Neural cell (in vitro differentiated cells): ENCODE data around the gene SAMD7.

Source experiments
- EP300 ChIP-seq: fragments of 450-650 bp; conservative IDR thresholded peaks from 2 replicates; pipeline ENCODE4 v1.6.1; 2014; ENCODE audit warnings: antibody characterized with exemption, mild to moderate bottlenecking, moderate library complexity; ENCODE audit not compliant: poor library complexity, severe bottlenecking
- EZH2 ChIP-seq: fragments of 200-600, 300-800 bp; shearing (Covaris generic), sonication (generic); IDR thresholded peaks from 2 replicates; pipeline ENCODE4 v1.6.1; 2014; ENCODE audit warnings: antibody characterized with exemption, low read length, borderline replicate concordance, mild to moderate bottlenecking; ENCODE audit not compliant: insufficient read depth, poor library complexity, severe bottlenecking
- MXI1 ChIP-seq: fragments of 450-650 bp; conservative IDR thresholded peaks from 2 replicates; pipeline ENCODE4 v1.6.1; 2014; ENCODE audit warnings: antibody characterized with exemption, mild to moderate bottlenecking; ENCODE audit not compliant: poor library complexity, severe bottlenecking
- POLR2AphosphoS5 ChIP-seq: IDR thresholded peaks from 2 replicates; pipeline ENCODE4 v1.6.1; 2012
- RAD21 ChIP-seq: fragments of 450-650 bp; conservative IDR thresholded peaks from 2 replicates; pipeline ENCODE4 v1.6.1; 2014; ENCODE audit warnings: antibody characterized with exemption, mild to moderate bottlenecking, moderate library complexity
- SMC3 ChIP-seq: fragments of 450-650 bp; conservative IDR thresholded peaks from 2 replicates; pipeline ENCODE4 v1.6.1; 2014; ENCODE audit warnings: antibody characterized with exemption, mild to moderate bottlenecking, moderate library complexity; ENCODE audit not compliant: poor library complexity
- TAF1 ChIP-seq: IDR thresholded peaks from 2 replicates; pipeline ENCODE4 v1.6.1; 2012; ENCODE audit warnings: low read depth
- TF ChIP-seq, protein P1 (sequence below): fragments of 450-650 bp; IDR thresholded peaks from 2 replicates; pipeline ENCODE4 v1.5.1; 2014; ENCODE audit warnings: antibody characterized with exemption, mild to moderate bottlenecking, moderate library complexity; ENCODE audit not compliant: poor library complexity, severe bottlenecking
- TF ChIP-seq, protein P2 (sequence below): IDR thresholded peaks from 2 replicates; pipeline ENCODE4 v1.6.1; 2012; ENCODE audit warnings: borderline replicate concordance

DNA sequence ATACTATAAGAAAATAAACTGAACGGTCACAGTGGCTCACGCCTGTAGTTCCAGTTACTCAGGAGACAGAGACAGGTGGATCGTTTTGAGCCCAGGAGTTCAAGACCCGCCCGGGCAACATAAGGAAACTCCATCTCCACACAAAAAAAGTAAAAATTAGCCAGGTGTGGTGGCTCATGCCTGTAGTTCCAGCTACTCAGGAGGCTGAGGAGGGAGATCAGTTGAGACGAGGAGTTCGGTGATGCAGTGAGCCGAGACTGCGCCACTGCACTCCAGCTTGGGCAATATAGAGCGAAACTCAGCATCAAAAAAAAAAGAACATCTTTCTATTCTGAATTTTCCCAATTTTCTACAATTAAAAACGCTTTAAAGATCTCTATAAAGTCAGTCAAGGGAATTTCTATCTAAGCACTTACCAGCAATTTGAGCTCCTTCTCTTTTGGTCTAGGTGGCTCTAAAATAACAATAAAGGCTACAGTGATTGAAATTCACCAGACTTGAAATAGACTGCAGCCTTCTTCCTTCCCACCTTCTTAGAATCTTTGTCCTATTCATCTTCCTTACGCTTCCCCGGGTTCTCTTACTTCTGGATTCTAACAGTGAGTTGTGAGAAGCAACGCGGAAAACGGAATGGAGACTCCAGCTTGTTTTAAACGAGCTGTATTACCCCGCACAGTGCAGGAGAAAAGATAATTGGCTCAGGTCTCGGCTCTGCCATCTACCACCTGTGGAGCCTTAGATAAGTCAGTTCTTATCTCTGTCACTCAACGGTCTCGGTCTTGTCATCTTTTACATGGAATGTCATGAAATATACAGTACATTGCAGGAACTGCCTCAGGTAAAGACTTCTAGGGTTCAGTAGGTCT lies 54.4 kb downstream of the SAMD7 start:
- TF ChIP-seq EZH2 = no peak
- TF ChIP-seq, protein P1, sequence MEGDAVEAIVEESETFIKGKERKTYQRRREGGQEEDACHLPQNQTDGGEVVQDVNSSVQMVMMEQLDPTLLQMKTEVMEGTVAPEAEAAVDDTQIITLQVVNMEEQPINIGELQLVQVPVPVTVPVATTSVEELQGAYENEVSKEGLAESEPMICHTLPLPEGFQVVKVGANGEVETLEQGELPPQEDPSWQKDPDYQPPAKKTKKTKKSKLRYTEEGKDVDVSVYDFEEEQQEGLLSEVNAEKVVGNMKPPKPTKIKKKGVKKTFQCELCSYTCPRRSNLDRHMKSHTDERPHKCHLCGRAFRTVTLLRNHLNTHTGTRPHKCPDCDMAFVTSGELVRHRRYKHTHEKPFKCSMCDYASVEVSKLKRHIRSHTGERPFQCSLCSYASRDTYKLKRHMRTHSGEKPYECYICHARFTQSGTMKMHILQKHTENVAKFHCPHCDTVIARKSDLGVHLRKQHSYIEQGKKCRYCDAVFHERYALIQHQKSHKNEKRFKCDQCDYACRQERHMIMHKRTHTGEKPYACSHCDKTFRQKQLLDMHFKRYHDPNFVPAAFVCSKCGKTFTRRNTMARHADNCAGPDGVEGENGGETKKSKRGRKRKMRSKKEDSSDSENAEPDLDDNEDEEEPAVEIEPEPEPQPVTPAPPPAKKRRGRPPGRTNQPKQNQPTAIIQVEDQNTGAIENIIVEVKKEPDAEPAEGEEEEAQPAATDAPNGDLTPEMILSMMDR = no peak
- TF ChIP-seq POLR2AphosphoS5 = no peak
- TF ChIP-seq EP300 = peak; percentile 38
- TF ChIP-seq, protein P2, sequence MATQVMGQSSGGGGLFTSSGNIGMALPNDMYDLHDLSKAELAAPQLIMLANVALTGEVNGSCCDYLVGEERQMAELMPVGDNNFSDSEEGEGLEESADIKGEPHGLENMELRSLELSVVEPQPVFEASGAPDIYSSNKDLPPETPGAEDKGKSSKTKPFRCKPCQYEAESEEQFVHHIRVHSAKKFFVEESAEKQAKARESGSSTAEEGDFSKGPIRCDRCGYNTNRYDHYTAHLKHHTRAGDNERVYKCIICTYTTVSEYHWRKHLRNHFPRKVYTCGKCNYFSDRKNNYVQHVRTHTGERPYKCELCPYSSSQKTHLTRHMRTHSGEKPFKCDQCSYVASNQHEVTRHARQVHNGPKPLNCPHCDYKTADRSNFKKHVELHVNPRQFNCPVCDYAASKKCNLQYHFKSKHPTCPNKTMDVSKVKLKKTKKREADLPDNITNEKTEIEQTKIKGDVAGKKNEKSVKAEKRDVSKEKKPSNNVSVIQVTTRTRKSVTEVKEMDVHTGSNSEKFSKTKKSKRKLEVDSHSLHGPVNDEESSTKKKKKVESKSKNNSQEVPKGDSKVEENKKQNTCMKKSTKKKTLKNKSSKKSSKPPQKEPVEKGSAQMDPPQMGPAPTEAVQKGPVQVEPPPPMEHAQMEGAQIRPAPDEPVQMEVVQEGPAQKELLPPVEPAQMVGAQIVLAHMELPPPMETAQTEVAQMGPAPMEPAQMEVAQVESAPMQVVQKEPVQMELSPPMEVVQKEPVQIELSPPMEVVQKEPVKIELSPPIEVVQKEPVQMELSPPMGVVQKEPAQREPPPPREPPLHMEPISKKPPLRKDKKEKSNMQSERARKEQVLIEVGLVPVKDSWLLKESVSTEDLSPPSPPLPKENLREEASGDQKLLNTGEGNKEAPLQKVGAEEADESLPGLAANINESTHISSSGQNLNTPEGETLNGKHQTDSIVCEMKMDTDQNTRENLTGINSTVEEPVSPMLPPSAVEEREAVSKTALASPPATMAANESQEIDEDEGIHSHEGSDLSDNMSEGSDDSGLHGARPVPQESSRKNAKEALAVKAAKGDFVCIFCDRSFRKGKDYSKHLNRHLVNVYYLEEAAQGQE = no peak
- TF ChIP-seq MXI1 = no peak
- no peak for TF ChIP-seq TAF1
- TF ChIP-seq SMC3 = no peak
- no peak for TF ChIP-seq RAD21
